Neural cell (in vitro differentiated cells): ENCODE measurements around the gene ASAP3. TPM values are rescaled to one million over a fixed set of nuclear protein-coding genes. Genes with fewer than 3 reads are reported as not detected.

ENCODE experiments used
- H2AFZ ChIP-seq: fragments of 200-600, 300-800 bp; sonication (generic), shearing (Covaris generic); 2 replicates; pipeline ENCODE4 v1.6.0; 2014; ENCODE audit warnings: low read depth, mild to moderate bottlenecking, antibody characterized with exemption, low read length, moderate library complexity
- H3F3A ChIP-seq: fragments of 200-600 bp; shearing (Covaris generic); 2 replicates; pipeline ENCODE4 v1.6.1; 2016; ENCODE audit warnings: mild to moderate bottlenecking, moderate library complexity, mixed read lengths, antibody characterized with exemption, low read length; ENCODE audit not compliant: insufficient read depth, poor library complexity, severe bottlenecking
- H3K27ac ChIP-seq: fragments of 200-600, 300-800 bp; sonication (generic), shearing (Covaris generic); 2 replicates; pipeline ENCODE4 v1.5.1; 2014; ENCODE audit warnings: mild to moderate bottlenecking, low read length, moderate library complexity
- H3K27me3 ChIP-seq: fragments of 300-800, 200-600 bp; sonication (generic), shearing (Covaris generic); 2 replicates; pipeline ENCODE4 v1.6.0; 2014; ENCODE audit warnings: mild to moderate bottlenecking, low read depth, low read length, moderate library complexity; ENCODE audit not compliant: insufficient read depth
- H3K36me3 ChIP-seq: fragments of 300-800, 200-600 bp; sonication (generic), shearing (Covaris generic); 2 replicates; pipeline ENCODE4 v1.5.1; 2014; ENCODE audit warnings: mild to moderate bottlenecking, antibody characterized with exemption, low read length, moderate library complexity; ENCODE audit not compliant: insufficient read depth
- H3K4me2 ChIP-seq: fragments of 300-800, 200-600 bp; sonication (generic), shearing (Covaris generic); 2 replicates; pipeline ENCODE4 v1.6.0; 2014; ENCODE audit warnings: mild to moderate bottlenecking, low read length
- H3K4me3 ChIP-seq: fragments of 300-800, 200-600 bp; sonication (generic), shearing (Covaris generic); 2 replicates; pipeline ENCODE4 v1.5.1; 2014; ENCODE audit warnings: mild to moderate bottlenecking, low read length, moderate library complexity
- H3K79me2 ChIP-seq: fragments of 200-600 bp; shearing (Covaris generic); replicated peaks from 2 replicates; pipeline ENCODE4 v1.6.0; 2014; ENCODE audit warnings: mild to moderate bottlenecking, low read length, moderate library complexity; ENCODE audit not compliant: insufficient read depth
- H3K9ac ChIP-seq: fragments of 300-800, 200-600 bp; sonication (generic), shearing (Covaris generic); 2 replicates; pipeline ENCODE4 v1.6.1; 2016; ENCODE audit warnings: mild to moderate bottlenecking, low read length, mixed read lengths
- H3K9me2 ChIP-seq: fragments of 200-600 bp; shearing (Covaris generic); 2 replicates; pipeline ENCODE4 v1.6.1; 2016; ENCODE audit warnings: mild to moderate bottlenecking, low read length, mixed read lengths; ENCODE audit not compliant: insufficient read depth
- H3K9me3 ChIP-seq: fragments of 200-600, 300-800 bp; sonication (generic), shearing (Covaris generic); 2 replicates; pipeline ENCODE4 v1.6.1; 2016; ENCODE audit warnings: mild to moderate bottlenecking, mixed run types, low read length, moderate library complexity, mixed read lengths
- H4K20me1 ChIP-seq: fragments of 200-600 bp; shearing (Covaris generic); 2 replicates; pipeline ENCODE4 v1.6.1; 2016; ENCODE audit warnings: mild to moderate bottlenecking, mixed run types; ENCODE audit not compliant: insufficient read depth
- EP300 ChIP-seq: fragments of 450-650 bp; conservative IDR thresholded peaks from 2 replicates; pipeline ENCODE4 v1.6.1; 2014; ENCODE audit warnings: antibody characterized with exemption, mild to moderate bottlenecking, moderate library complexity; ENCODE audit not compliant: poor library complexity, severe bottlenecking
- EZH2 ChIP-seq: fragments of 200-600, 300-800 bp; shearing (Covaris generic), sonication (generic); IDR thresholded peaks from 2 replicates; pipeline ENCODE4 v1.6.1; 2014; ENCODE audit warnings: antibody characterized with exemption, low read length, borderline replicate concordance, mild to moderate bottlenecking; ENCODE audit not compliant: insufficient read depth, poor library complexity, severe bottlenecking
- MXI1 ChIP-seq: fragments of 450-650 bp; conservative IDR thresholded peaks from 2 replicates; pipeline ENCODE4 v1.6.1; 2014; ENCODE audit warnings: antibody characterized with exemption, mild to moderate bottlenecking; ENCODE audit not compliant: poor library complexity, severe bottlenecking
- POLR2AphosphoS5 ChIP-seq: IDR thresholded peaks from 2 replicates; pipeline ENCODE4 v1.6.1; 2012
- RAD21 ChIP-seq: fragments of 450-650 bp; conservative IDR thresholded peaks from 2 replicates; pipeline ENCODE4 v1.6.1; 2014; ENCODE audit warnings: antibody characterized with exemption, mild to moderate bottlenecking, moderate library complexity
- SMC3 ChIP-seq: fragments of 450-650 bp; conservative IDR thresholded peaks from 2 replicates; pipeline ENCODE4 v1.6.1; 2014; ENCODE audit warnings: antibody characterized with exemption, mild to moderate bottlenecking, moderate library complexity; ENCODE audit not compliant: poor library complexity
- TAF1 ChIP-seq: IDR thresholded peaks from 2 replicates; pipeline ENCODE4 v1.6.1; 2012; ENCODE audit warnings: low read depth
- polyA plus RNA-seq: library from polyadenylated mRNA; depleted of rRNA; stranded (reverse); fragments of >200 nt; gene quantifications from 2 replicates; pipeline ENCODE4 v1.2.3, GENCODE V29; 2014
- TF ChIP-seq, protein P1 (sequence below): IDR thresholded peaks from 2 replicates; pipeline ENCODE4 v1.6.1; 2012; ENCODE audit warnings: borderline replicate concordance
- TF ChIP-seq, protein P2 (sequence below): fragments of 450-650 bp; IDR thresholded peaks from 2 replicates; pipeline ENCODE4 v1.5.1; 2014; ENCODE audit warnings: antibody characterized with exemption, mild to moderate bottlenecking, moderate library complexity; ENCODE audit not compliant: poor library complexity, severe bottlenecking

The ASAP3 gene
- polyA plus RNA-seq, 1 donor from 2014 or later = 24.9 TPM

DNA sequence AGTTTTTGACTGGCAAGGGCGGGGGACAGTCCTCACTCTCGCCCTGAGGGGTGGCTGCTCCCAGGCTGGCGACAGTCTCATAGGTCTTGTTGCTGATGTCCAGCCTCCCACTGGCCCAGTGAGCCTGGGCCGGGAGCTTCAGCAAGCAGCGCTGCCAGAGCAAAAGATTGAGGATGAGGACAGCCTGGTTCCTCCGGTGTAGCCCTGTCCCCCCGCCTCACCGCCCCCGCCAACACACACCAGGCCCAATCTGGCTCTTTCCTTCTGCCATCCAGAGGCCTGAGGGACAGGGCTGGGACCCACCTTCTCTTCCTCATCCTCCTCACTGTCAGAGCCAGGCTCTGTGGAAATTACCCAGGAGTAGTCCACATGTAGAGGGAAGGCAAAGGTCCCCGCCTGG is 50.9 kb downstream of the ASAP3 start:
- no peak overlapping the region for H3K4me2 ChIP-seq
- H3K27ac ChIP-seq = no peak overlapping the region
- H3K36me3 ChIP-seq = peaks cover 6% of the 10 kb centered on the region
- H3F3A ChIP-seq = no peaks in the 10 kb centered on the region
- no peak overlapping the region for H2AFZ ChIP-seq
- H4K20me1 ChIP-seq = no peaks in the 10 kb centered on the region
- TF ChIP-seq EZH2 (no peak), RAD21 (no peak), POLR2AphosphoS5 (no peak), SMC3 (no peak), TAF1 (no peak), EP300 (no peak), MXI1 (no peak)
- TF ChIP-seq, protein P1, sequence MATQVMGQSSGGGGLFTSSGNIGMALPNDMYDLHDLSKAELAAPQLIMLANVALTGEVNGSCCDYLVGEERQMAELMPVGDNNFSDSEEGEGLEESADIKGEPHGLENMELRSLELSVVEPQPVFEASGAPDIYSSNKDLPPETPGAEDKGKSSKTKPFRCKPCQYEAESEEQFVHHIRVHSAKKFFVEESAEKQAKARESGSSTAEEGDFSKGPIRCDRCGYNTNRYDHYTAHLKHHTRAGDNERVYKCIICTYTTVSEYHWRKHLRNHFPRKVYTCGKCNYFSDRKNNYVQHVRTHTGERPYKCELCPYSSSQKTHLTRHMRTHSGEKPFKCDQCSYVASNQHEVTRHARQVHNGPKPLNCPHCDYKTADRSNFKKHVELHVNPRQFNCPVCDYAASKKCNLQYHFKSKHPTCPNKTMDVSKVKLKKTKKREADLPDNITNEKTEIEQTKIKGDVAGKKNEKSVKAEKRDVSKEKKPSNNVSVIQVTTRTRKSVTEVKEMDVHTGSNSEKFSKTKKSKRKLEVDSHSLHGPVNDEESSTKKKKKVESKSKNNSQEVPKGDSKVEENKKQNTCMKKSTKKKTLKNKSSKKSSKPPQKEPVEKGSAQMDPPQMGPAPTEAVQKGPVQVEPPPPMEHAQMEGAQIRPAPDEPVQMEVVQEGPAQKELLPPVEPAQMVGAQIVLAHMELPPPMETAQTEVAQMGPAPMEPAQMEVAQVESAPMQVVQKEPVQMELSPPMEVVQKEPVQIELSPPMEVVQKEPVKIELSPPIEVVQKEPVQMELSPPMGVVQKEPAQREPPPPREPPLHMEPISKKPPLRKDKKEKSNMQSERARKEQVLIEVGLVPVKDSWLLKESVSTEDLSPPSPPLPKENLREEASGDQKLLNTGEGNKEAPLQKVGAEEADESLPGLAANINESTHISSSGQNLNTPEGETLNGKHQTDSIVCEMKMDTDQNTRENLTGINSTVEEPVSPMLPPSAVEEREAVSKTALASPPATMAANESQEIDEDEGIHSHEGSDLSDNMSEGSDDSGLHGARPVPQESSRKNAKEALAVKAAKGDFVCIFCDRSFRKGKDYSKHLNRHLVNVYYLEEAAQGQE = no peak
- no peaks in the 10 kb centered on the region for H3K9me3 ChIP-seq
- no peaks in the 10 kb centered on the region for H3K27me3 ChIP-seq
- H3K9me2 ChIP-seq = no peaks in the 10 kb centered on the region
- no peaks in the 10 kb centered on the region for H3K79me2 ChIP-seq
- H3K4me3 ChIP-seq = no peak overlapping the region
- H3K9ac ChIP-seq = no peak overlapping the region

DNA sequence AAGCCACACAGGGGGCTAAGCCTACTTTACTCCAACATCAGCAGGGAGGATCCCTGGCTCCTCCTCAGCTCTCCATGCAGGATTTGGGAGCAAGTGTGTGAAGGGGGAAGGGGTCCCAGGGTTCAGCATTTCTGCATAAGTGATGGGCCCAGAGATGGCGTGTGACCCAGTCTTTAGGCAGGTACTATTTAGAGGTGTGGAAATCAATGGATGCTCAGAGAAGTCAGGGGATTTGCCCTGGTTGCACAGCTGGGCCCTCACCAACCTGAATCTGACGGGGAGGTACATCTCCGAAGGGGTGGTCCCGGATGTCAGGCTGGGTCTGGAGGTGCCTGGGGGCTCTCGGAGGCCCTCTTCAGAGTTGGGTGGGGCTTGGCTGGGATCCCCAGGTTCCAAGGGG is 52.5 kb downstream of the ASAP3 start:
- Histone ChIP-seq H3F3A (no peaks in the 10 kb centered on the region), H3K9me3 (no peaks in the 10 kb centered on the region), H3K4me2 (no peak overlapping the region), H3K9ac (no peak overlapping the region), H3K4me3 (no peak overlapping the region), H3K79me2 (no peaks in the 10 kb centered on the region), H4K20me1 (no peaks in the 10 kb centered on the region), H3K9me2 (no peaks in the 10 kb centered on the region), H3K27ac (no peak overlapping the region), H2AFZ (no peak overlapping the region), H3K27me3 (no peaks in the 10 kb centered on the region), H3K36me3 (peaks cover 6% of the 10 kb centered on the region)
- TF ChIP-seq EP300 = no peak
- no peak for TF ChIP-seq POLR2AphosphoS5
- no peak for TF ChIP-seq TAF1

DNA sequence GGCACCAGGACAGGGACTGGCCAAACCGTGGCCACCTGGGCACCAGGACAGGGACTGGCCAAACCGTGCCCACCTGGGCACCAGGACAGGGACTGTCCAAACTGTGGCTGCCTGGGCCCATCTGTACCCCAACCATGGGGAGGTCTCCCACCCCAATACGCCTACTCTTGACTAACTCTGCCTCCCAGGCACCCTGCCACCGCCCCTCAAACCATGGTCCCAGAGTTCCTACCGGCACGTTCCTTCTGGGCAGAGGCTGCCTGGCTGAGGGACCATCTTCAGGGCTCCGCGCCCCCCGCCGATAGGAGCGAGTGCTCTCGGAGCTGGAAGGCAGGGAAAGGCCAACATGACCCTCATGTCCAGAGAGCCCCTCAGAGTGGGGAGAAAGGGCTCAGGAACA is 53.2 kb downstream of the ASAP3 start:
- H3K27ac ChIP-seq = no peak overlapping the region
- no peaks in the 10 kb centered on the region for H3F3A ChIP-seq
- no peaks in the 10 kb centered on the region for H4K20me1 ChIP-seq
- no peaks in the 10 kb centered on the region for H3K27me3 ChIP-seq
- TF ChIP-seq MXI1 = no peak
- TF ChIP-seq, protein P2, sequence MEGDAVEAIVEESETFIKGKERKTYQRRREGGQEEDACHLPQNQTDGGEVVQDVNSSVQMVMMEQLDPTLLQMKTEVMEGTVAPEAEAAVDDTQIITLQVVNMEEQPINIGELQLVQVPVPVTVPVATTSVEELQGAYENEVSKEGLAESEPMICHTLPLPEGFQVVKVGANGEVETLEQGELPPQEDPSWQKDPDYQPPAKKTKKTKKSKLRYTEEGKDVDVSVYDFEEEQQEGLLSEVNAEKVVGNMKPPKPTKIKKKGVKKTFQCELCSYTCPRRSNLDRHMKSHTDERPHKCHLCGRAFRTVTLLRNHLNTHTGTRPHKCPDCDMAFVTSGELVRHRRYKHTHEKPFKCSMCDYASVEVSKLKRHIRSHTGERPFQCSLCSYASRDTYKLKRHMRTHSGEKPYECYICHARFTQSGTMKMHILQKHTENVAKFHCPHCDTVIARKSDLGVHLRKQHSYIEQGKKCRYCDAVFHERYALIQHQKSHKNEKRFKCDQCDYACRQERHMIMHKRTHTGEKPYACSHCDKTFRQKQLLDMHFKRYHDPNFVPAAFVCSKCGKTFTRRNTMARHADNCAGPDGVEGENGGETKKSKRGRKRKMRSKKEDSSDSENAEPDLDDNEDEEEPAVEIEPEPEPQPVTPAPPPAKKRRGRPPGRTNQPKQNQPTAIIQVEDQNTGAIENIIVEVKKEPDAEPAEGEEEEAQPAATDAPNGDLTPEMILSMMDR = no peak
- TF ChIP-seq SMC3 = no peak
- no peak for TF ChIP-seq POLR2AphosphoS5
- no peaks in the 10 kb centered on the region for H3K9me2 ChIP-seq
- H2AFZ ChIP-seq = no peak overlapping the region
- peaks cover 6% of the 10 kb centered on the region for H3K36me3 ChIP-seq
- no peaks in the 10 kb centered on the region for H3K9me3 ChIP-seq
- H3K9ac ChIP-seq = no peak overlapping the region
- no peaks in the 10 kb centered on the region for H3K79me2 ChIP-seq
- H3K4me2 ChIP-seq = no peak overlapping the region
- H3K4me3 ChIP-seq = no peak overlapping the region
